Activated naive CD4-positive, alpha-beta T cell treated with anti-CD3 and anti-CD28 coated beads, Interleukin-2, amount 50 U/mL, for 16 hours (primary cell): Measurements from ENCODE around the gene UBAC2.
"Not testable (repeated sequence)": the region's sequence is repeated elsewhere in the genome, so short reads cannot be mapped to it uniquely, and the experiment has no call there.

ENCODE experiments used
- DNase-seq: peaks from one replicate; pipeline ENCODE4 v3.0.0-alpha.2; 2020

UBAC2 gene

DNA sequence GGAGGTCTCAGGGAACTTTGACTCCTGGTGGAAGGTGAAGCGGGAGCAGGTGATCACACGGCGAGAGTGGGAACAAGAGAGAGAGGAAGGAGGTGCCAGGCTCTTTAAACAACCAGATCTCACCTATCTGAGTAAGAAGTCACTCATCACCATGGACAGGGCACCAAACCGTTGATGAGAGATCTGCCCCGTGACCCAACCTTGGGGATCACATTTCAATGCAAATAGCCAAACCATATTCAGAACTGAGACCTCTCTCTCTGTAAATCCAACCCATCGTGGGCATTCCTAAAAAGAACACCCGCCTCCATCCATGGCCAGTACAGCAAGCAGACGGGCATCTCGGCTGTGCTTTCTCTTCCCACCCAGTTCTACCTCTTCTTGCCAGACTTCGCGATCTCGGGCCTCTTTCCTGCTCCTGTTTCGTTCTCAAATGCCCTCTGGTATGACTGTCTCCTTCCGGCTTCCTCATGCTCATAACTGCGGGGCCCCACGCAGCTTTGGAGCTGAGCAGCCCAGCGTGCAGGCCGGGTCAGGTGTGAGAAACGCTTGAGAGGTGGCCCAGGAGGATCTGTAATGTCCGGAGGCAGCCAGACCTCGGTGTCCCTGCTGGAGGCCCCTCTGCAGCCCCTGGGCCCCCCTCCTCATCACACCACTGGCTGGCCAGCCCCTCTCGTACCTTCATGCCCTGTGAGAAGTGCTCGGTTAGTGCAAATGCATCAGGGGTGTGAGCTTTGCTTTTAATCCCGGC lies 203.5 kb downstream of the UBAC2 start:
- DNase-seq = no peak

DNA sequence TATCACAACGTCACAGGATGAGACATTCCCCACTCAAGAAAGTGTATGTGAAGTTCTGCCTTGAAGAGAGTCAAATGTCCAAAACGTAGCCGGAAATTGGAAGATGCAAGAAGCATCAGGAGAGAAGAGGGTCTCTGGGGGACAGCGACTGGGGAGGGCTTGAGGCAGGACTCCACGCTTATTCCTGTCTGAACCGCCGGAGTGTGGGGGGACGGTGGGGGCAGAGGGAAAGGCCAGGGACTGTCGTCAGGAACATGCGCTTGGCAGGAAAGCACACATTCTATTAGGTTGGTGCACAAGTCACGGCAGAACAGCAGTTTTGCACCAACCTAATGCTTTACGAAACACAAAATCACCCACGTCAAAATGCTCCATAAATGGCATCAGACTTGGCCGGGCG lies 205.3 kb downstream of the UBAC2 start:
- no peak for DNase-seq

DNA sequence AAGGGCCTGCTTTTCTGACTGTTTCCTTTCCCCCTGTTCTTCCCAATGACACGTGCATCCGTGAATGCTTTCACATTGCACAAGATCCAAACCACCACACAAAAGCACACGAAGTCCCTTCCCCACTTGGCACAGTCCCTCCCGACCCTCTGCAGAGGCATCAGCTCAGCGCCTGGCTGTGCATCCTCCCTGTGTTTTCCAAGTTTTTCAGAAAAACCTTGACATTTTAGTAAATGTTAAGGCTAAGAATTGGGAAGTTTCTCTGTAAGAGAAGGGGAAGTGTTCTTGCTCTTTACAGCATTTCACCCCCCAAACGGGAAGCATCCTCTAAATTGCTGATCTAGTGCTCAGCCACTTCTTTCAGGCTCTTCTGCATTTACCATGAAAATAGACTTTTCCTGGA lies 206.1 kb downstream of the UBAC2 start:
- DNase-seq = no peak

DNA sequence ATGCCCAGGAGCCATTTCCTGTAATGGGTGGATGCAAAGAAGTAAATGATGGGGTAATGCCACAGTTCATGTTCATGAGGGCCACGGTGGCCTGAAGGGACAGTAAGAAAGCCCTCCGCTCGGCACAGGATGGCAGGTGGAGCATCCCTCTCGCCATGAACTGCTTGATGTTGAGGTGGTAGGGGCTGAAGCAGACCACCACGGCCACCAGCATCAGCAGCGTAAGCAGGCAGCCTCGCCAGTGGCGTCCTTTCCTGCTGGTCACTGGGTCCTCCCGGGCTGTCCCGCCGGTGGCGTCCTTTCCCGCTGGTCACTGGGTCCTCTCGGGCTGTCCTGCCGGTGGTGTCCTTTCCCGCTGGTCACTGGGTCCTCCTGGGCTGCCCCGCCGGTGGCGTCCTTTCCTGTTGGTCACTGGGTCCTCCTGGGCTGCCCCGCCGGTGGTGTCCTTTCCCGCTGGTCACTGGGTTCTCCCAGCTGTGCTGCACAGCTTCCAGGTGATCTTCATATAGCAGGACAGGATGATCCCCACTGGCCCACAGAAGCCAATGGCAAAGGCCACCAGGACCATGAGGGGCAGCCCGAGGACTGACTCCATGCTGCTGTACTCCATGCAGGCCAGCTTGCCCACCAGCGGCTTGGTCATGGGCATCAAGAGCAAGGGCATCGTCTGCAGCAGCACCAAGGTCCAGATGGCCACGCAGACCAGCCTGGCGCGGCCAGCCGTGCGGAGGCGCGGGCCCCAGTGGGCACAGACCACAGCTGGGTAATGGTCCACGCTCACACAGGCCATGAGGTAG lies 207.4 kb downstream of the UBAC2 start:
- DNase-seq = no peak

DNA sequence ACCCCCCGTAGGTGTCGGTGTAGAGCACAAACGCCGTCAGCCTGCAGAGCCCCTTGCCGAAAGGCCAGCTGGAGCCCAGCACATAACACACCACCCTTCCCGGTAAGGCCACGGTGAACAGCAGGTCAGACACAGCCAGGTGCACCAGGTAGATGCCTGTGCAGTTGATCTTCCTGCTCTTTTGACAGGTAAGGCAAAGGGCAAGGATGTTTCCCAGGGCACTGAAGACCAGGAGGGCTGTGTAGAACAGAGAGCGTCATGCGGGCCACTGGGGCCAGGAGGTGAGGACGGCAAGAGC lies 208.0 kb downstream of the UBAC2 start:
- no peak for DNase-seq

DNA sequence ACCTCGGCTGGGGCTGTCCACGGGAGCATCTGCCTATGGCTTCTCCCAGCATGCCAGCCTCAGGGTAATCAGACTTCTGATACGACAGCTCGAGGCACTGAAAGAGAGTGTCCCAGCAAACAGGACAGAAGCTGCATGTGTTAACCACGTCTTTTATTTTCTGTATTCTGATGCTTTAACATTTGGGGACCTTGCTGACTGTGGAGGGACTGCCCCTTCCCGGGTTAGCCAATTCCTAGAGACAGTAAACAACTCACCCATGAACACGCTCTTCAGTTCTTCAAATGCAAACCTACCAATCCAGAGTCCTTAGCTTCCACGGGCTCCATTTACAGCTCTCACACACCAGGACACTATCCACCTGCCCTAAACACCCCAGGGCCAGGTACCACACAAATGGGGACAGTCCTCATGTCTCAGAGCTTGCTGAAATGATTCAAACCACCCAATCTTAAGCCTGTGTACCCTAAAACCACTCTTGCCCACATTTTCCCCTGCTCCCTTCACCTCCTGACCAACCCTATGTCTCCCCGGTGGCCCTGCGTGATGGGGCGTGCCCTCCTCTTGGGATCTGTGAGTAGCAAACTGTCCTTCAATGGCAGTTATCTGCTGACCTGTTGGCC lies 208.9 kb downstream of the UBAC2 start:
- DNase-seq = not testable (repeated sequence)

DNA sequence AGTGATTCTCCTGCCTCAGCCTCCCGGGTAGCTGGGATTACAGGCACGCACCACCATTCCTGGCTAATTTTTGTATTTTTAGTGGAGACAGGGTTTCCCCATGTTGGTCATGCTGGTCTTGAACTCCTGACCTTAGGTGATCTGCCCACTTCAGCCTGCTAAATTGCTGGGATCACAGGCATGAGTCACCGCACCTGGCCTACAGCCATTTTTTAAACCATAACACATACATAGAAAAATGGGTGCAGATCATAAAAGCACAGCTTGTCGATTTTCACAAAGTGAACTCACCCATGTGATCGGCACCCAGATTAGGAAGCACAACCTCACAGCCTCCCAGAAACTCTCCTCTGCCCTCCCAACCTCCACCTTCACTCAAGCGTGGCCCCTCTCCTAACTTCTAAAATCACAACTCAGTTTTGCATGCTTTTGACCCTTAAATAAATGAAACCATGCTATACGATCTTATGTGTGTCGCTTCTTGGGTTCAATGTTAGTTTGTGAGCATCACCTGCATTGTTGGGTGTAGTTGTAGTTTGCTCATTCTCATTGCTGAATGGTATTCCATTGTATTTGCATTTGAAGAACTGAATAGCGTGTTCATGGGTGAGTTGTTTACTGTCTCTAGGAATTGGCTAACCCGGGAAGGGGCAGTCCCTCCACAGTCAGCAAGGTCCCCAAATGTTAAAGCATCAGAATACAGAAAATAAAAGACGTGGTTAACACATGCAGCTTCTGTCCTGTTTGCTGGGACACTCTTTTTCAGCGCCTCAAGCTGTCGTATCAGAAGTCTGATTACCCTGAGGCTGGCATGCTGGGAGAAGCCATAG lies 210.2 kb downstream of the UBAC2 start:
- not testable (repeated sequence) for DNase-seq

DNA sequence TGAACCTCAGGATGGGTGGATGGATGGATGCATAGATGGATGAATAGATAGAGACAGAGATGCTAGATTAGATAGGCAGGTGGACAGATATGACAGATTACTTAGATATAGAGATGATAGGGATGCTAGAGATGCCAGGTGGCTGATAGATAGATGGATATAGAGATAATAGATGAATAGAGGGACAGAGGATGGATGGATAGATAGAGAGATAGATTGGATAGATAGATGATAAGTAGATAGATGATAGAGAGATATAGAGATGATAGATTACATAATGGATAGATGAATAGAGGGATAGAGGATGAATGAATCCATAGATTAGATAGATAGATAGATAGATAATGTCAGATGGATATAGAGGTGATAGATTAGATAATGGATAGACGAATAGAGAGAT lies 212.2 kb downstream of the UBAC2 start:
- no peak for DNase-seq

DNA sequence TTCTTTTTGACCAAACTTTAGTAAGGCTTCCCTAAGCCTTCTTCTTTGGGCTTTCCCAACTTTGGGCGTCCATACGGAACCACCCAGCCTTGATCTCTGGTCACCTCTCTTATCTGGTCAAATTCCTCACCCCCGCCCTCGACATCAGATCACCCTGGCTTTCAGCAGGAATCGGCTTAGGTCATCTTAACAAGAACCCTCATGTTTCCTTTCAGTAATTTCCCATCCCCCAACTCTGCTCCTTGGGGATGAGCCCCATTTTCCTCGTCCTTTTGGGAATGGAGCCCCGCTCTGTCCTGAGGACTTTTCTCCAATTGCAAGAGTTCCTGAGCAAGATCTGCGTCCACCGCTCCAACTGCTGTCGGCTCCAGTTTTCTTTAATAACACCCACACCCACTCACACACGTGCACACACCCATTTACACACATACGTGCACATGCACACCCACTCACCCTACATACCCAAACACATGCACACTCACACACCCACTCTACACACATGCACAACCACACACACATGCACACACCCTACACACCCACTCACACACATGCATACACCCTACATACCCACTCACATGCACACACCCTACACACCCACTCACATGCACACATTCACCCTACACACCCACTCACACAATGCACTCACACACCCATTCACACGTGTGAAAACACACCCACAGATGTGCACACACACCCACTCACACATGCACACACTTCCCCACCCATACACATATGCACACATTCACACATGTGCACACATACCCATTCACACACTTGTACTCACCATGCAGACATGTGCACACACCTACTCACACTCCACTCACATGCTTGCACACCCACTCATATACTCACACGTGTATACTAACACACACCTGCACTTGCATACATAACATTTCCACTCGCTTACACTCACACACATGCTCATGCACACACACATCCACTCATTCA lies 213.7 kb downstream of the UBAC2 start:
- DNase-seq = no peak

DNA sequence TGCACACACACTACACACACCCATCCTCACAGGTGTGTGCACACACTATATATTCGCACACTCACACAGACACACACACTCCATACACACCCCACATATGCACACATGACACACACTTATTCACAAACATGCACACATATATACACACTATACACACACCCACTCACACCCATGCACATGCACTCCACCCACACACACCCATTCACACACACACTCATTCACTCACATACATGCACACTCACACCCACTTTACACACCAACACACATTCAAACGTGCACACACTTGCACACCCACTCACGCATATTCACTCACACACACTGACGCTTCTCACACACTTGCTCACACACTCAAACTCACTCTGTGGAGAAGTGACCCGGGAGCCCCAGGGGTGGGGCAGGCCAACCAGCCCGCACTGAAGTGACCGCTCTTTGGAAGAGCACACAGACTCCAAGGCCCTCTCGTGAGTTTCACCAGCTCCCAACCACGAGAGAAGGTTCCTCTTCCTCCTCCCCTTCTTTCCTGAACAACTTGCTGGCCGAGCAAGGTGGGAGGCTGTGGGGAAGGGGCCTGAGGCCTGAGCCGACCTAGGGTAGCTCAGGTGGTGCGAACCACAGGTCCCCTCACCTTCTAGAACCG lies 214.5 kb downstream of the UBAC2 start:
- no peak for DNase-seq

DNA sequence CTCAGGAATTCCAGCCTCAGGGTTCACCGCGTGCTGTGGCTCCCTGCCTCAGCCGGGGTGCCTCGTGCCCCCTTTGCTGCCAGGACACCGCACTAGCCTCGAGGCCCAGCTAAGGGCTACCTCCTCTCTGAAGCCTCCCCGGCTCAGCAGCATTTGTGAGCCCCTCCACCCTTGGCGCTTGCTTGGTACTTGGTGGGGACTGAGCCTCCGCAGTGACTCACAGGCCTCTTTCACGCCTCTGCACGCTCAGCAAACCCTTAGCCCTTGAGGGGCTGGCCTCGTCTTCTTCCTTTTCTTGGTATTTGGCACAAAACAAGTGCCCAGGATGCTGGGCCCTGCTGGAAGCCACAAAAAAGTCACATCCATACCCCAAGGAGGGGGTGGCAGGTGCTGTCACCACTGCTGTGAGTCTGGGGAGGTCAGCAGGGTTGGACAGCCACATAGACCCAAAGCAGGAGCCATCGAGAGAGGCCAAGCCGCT lies 215.2 kb downstream of the UBAC2 start:
- peak; percentile 63 for DNase-seq

DNA sequence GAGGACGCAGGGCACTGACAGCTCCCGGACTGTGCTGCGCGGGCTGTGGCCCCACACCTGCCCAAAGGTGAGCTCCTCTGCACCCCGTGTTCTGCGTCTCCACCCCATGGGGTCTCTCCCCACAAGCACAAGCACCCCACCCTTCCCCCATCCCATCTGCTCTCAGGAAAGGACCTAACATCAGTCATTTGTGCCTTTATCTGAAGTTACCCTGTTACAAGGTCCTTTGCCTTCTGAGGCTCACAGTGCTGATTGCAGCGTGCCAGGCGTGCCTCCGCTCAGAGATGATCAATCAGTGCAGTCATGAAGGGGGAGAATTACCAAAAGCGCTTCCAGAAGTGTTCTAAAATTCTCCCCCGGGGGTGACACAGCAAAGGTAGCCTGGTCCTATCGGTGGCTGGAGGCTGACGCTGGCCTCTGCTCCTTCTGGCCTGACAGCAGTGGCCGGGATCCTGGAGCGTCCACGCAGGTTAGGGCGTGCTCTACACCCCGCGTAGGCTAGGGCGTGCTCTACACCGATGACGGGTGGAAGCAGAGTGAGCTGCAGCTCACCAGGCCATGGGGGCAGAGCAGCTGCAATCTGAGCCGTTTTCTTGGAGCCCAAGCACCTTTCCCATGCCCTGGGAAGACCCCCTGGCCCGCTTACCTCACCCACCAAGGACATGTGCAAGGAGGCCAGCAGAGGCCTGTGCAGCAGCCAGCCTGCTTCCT lies 215.9 kb downstream of the UBAC2 start:
- DNase-seq = peak; percentile 47

DNA sequence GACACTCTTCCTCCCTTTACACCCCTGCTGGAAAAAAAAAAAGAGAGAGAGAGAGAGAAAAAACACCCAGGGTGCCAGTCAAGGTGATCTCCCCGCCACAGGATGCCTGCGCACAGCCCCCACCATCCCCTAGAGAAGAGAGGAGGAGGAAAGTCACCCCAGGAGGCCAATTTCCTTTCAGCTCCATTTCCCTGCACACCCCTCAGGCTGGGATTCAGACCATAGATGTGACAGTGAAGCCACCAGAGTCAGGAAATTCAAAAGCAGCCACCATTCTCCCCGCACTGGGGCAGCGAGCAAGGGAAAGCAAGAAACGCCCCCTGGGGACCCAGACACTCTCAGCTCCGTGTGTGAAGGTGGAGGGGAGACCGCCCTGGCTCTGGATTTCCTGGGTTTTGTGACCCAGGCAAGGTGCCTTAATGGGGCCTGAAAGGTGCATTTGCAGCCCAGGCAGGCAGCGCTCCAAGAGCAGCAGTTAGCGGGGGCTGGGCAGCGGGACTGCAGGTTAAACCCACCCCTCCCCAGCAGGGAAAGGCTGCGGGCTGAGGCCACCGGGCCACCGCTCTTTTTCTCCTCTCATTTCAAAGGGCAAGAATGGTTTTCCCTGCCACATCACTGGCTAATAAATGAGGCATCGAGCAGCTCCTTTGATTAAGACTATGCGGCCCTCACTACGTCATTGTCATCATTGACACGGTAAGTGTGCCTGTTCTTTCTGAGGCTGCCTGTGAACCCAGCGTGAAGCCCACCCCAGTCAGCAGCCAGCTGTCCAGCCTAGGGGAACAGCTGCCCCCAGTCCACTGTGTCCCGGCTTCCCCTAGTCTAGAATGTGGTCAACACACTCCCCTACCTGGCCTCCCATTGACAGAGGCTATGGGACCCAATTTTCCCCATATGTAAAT lies 216.8 kb downstream of the UBAC2 start:
- DNase-seq = no peak

DNA sequence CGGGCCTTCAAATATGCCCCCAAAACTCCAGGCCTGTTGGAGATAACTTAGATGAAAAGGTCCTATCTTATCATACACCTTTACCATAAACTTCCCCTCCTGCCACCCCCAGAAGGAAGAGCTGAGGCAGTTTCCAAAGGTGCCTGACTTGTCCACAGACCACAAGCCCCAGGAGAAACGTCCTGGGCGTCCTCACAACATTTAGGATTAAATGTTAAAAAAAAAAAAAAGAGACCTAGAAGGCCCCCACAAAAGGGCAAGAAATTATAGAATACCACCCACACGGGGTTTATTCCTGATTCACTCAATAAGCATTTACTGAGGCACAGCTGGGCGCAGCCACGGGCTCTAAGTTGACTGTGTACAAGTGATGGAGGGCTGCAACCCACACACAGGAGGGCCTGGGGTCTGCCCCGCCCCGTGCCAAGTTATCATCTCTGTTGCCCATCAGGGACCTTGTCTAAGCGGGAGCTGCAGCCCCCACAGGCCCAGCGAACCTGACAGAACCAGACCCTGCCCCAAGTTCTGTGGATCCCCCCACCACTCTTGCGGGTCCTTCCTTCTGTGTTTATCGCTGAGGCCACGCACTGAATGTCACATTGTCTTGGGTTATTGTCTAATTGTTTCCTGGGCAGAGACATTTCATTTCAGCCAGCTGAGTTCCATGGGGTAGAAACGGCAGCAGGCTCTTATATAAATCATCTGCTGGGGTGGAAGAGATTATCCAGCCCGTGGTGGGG lies 217.6 kb downstream of the UBAC2 start:
- DNase-seq = no peak

DNA sequence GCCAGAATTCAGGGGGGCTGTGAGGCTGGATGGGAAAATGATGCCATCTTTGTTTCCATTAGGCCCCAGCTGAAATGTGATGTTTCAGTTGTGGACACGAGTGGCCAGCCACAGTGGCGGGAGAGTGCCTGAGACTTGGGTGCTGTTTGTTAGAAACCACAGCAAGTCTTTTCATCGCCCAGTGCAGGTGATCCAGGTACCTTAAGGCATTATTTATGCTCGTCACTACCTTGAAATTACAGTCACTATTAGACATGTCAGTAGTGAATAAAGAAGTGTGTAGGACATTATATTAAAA lies 218.1 kb downstream of the UBAC2 start:
- DNase-seq = no peak

DNA sequence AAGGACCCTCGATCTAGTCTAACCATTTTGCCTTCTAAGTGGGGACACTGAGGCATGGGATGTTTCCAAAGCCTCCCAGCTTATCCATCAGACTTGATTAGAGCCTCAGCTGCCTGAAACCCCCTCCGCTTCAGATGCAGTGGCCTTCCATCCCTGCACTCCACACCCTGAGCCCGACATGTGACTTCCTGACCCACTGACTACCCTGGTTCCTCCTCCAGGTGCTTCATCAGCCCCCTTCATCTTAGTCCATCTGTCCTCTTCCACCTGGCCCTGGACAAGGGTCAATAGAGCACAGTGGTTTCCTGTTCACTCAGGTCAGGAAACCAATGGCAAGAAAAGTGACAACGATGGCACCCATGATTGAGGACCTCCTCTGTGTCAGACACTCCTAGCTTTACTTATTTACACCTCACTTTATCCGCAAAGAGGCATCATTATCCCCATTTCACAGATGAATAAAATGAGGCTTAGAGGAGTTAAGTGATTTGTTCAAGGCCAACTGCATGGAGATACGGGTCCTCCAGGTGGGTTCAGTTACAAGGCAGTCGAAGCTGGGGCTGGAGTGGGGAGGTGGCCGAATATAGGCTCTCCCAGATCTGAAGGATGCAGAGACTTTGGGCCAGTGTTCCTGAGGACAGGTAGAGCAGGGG lies 219.1 kb downstream of the UBAC2 start:
- no peak for DNase-seq

DNA sequence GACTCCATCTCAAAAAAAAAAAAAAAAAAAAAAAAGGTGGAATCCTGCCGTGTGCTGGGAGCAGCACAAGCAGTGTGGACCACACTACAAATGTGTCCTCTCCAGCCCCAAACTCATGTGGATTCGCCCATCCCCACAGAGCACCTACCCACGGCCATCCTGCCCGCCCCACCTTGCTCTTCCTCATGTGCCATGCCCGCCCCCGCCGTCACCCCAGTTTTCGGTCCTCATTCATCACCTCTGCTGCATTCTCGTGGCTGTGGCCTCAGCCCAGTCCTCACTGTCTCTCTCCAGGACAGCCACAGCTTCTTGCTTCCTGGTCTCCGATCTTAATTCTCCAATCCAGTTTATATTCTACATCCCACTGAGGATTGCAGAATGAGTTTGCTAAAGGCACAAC lies 220.6 kb downstream of the UBAC2 start:
- no peak for DNase-seq

DNA sequence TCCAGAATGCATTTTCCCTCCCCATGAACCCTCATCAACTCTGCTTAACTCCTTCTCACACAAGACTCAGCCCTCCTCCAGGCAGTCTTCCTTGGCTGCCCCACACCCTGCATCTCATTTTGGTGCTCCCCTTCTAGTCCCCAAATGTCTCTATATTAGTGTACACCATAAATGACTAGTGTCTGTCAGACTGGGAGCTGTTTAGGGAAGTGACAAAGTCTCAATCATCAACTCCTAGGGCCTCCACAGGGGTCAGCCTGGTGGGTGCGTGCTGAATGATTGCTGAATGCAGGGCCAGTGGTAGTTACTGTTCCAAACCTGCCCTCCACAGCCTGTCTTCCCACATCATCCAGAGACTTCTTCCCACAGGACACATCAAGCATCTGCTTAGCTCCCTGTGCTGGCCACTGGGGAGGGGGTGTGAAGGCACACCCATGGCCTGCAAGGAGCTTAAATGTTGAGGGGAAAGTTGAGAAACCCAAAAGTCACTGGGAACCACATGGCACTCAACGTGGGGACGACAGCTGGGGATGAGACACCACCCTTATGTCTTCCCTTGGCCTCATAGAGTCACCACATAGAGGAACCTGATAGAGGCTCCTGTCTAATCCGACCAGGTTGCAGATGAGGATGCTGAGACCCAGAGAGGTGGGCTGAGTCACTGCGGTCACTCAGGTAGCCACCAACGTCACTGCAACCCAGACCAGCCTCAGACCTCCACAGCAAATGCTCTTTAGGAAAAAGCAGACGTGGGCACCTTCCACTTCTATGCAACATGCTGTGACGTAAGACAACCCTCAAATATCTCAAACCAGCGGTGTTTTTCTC lies 221.3 kb downstream of the UBAC2 start:
- DNase-seq = no peak
